ENCODE results near the gene RBBP4. TPM values are rescaled to one million over a fixed set of nuclear protein-coding genes. Genes with fewer than 3 reads are reported as not detected.
"Not testable (repeated sequence)": the region's sequence is repeated elsewhere in the genome, so short reads cannot be mapped to it uniquely, and the experiment has no call there.

The RBBP4 gene
- total and polyA plus RNA-seq, 7 donors: 54.1 to 118 (median 91.8) TPM

GRCh38 chr1:32627596-32628162 lies 23.3 kb upstream of the RBBP4 start:
- H3K27ac ChIP-seq: no peak overlapping the region

GRCh38 chr1:32630173-32630572 lies 20.8 kb upstream of the RBBP4 start:
- H3K27me3 ChIP-seq; H3K9me3 ChIP-seq; H3K27ac ChIP-seq; intact Hi-C loops (cut with DNase I); DNase-seq; H3K4me1 ChIP-seq; H3K4me3 ChIP-seq: not testable (repeated sequence)
- peaks cover 0 to 78% (median 21%) of the 10 kb centered on the region in 4 donors for H3K36me3 ChIP-seq
- 98 to 99% methylated on average over 4 of the region's 4 CpGs for WGBS, 2 donors

More at GRCh38 chr1:32627596-32628162, 23.3 kb upstream of the RBBP4 start:
- Histone ChIP-seq H3K9me3 (no peaks in the 10 kb centered on the region), H3K4me1 (no peaks in the 10 kb centered on the region), H3K4me3 (no peak overlapping the region), H3K27me3 (no peaks in the 10 kb centered on the region), H3K36me3 (peaks cover 0 to 60% (median 17%) of the 10 kb centered on the region in 4 donors)
- TF ChIP-seq EP300 (IDR thresholded peaks at IDR 0.05) (no peak), POLR2AphosphoS5 (IDR thresholded peaks at IDR 0.05) (no peak), CTCF (IDR thresholded peaks at IDR 0.05) (no peak), POLR2A (IDR thresholded peaks at IDR 0.05) (no peak)
- 70 to 80% methylated on average over 11 of the region's 11 CpGs for WGBS, 2 donors
- DNase-seq: no peak
- intact Hi-C loops (cut with DNase I): no loop called here

GRCh38 chr1:32632829-32633228 lies 18.2 kb upstream of the RBBP4 start:
- H3K27ac ChIP-seq: no peak overlapping the region
- intact Hi-C loops (cut with DNase I): no loop called here
- no peaks in the 10 kb centered on the region for H3K27me3 ChIP-seq
- no peak overlapping the region for H3K4me3 ChIP-seq
- peaks cover 0 to 61% (median 14%) of the 10 kb centered on the region in 4 donors for H3K36me3 ChIP-seq
- TF ChIP-seq EP300 (IDR thresholded peaks at IDR 0.05) (no peak), CTCF (IDR thresholded peaks at IDR 0.05) (no peak), POLR2AphosphoS5 (IDR thresholded peaks at IDR 0.05) (no peak), POLR2A (IDR thresholded peaks at IDR 0.05) (no peak)
- no peaks in the 10 kb centered on the region for H3K9me3 ChIP-seq
- H3K4me1 ChIP-seq: no peaks in the 10 kb centered on the region
- 81 to 85% methylated on average over 2 of the region's 2 CpGs for WGBS, 2 donors
- DNase-seq: no peak

- Histone ChIP-seq H3K9me3 (no peaks in the 10 kb centered on the region), H3K36me3 (peaks cover 0 to 36% (median 4%) of the 10 kb centered on the region in 4 donors), H3K27me3 (no peaks in the 10 kb centered on the region), H3K4me1 (no peaks in the 10 kb centered on the region), H3K4me3 (no peak overlapping the region), H3K27ac (no peak overlapping the region)
- TF ChIP-seq POLR2AphosphoS5 (IDR thresholded peaks at IDR 0.05) (no peak), CTCF (IDR thresholded peaks at IDR 0.05) (no peak), EP300 (IDR thresholded peaks at IDR 0.05) (no peak), POLR2A (IDR thresholded peaks at IDR 0.05) (no peak)
- no peak for DNase-seq
- 93 to 94% methylated on average over 8 of the region's 8 CpGs for WGBS, 2 donors
- intact Hi-C loops (cut with DNase I): no loop called here
Measured at GRCh38 chr1:32635508-32636277, 15.3 kb upstream of the RBBP4 start.

- H3K36me3 ChIP-seq: peaks cover 0 to 24% (median 4%) of the 10 kb centered on the region in 4 donors
- no peak for TF ChIP-seq EP300 (IDR thresholded peaks at IDR 0.05)
- no peak overlapping the region for H3K27ac ChIP-seq
- no peaks in the 10 kb centered on the region for H3K4me1 ChIP-seq
- H3K9me3 ChIP-seq: no peaks in the 10 kb centered on the region
- H3K4me3 ChIP-seq: no peak overlapping the region
- no peaks in the 10 kb centered on the region for H3K27me3 ChIP-seq
- 66 to 82% methylated on average over 16 of the region's 16 CpGs for WGBS, 2 donors
- DNase-seq: no peak
- intact Hi-C loops (cut with DNase I): no loop called here
Measured at GRCh38 chr1:32636914-32637645, 13.9 kb upstream of the RBBP4 start.
